GM18520 (cell line): ENCODE measurements around the gene USP14.

Source experiments
- ATAC-seq: cut with Tn5 transposase; IDR thresholded peaks from one replicate; pipeline ENCODE4 v1.9.1; 2021; ENCODE audit not compliant: unreplicated experiment

Gene USP14

DNA sequence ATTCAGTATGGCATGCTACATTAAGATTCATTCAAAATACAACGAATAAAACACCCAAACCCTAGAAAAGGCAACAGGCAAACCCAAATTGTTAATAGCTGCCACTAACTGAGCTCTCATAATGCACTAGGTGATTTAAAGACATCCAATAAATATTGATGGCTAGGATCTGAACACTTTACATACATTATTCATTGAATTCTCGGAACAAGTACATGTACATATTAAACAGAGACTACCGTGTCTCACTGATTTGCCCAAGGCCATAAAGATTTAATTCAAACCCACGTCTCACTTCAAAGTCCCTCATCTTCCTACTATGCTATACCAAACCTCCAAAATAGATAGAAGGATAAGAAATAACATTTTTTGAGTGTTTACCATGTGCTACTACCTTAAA, 67.4 kb downstream of the USP14 start:
- no peak for ATAC-seq

DNA sequence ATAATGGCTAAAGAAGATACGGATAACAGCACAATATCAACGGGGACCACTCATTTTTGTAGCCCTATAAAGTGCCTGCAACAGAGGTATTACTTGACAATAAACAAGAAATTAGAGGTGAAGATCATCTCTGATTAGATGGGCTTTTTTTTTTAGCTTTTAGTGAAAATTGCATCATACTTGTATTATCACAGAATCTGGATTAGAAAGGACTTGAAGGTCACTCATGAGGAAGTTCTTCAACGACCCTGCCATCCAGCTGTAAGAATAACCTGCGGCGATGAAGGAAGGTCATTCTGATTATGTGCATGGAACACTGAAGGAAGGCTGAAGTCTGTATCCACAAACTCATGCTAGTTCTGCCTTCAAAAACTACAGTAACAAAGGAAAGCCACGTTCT, 69.0 kb downstream of the USP14 start:
- ATAC-seq, result no peak

DNA sequence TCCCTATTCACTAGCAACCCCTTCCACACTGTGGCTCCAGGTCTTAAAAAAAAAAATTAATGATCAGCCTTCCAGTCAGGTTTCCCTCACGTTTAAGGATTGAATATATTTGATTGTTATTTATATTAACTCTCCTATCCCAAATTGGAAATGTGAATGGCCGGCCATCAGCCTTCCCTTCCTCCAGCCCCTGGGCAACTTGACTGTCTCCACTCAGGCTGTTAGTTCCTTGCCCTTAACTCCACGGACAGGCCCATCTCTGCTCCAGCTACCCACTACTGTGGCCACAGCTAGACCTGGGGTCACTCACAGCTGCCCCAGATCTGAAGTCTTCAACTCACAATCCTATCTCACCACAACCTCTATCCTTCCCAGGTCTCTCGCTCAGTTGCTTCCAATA, 69.5 kb downstream of the USP14 start:
- no peak for ATAC-seq

DNA sequence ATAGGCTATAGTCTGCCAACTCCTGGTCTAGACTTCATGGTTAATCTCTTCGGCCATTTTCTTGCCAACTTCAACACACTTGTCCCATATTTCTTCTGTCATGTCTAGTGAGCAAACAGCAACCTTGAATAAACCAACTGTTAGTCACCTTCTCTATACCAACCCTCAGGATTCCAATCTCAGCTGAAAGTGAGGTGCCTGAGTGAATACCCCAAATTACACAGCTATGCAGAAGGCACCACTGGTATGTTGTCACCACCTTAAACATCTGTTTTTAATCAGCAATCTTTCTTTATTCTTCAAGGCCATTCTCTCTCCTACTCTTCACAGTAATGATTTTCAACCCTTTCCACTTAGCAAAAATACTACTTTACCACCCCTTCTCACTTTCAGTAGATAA, 70.2 kb downstream of the USP14 start:
- no peak for ATAC-seq

DNA sequence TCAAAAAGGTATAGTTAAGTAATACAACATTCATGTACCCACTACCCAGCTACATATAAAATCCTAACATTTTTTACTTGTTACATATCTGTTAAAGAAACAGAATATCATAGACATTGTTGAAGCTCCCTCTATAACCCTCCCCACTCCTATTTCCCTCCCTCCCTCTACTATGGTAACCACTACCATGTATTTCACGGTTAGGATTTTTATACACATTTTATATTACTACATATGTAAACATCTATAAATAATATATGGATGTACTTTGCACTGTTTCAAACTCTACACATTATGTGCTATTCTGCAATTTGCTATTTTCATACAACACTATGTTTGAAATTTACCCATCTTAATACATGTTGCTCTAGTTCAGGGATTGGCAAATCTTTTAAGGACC, 73.2 kb downstream of the USP14 start:
- no peak for ATAC-seq

DNA sequence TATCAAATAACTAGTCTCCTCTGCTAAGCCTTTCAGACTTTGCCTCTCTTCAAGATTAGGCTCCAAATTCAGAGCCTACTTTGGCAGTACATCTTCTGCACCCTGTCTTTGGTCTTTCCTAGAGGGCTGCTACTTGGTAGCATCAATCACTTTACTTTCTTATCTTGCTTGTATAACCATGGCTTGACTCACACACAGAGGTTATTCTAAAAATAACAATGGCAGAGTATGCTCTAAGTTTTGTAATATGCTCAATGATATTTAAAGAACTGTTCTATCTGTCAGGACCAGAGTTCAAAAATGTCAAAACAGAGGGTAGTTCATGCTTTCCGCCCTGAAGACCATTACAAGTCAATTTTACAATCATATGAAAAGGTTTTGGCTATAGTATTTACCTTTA, 81.8 kb downstream of the USP14 start:
- no peak for ATAC-seq

DNA sequence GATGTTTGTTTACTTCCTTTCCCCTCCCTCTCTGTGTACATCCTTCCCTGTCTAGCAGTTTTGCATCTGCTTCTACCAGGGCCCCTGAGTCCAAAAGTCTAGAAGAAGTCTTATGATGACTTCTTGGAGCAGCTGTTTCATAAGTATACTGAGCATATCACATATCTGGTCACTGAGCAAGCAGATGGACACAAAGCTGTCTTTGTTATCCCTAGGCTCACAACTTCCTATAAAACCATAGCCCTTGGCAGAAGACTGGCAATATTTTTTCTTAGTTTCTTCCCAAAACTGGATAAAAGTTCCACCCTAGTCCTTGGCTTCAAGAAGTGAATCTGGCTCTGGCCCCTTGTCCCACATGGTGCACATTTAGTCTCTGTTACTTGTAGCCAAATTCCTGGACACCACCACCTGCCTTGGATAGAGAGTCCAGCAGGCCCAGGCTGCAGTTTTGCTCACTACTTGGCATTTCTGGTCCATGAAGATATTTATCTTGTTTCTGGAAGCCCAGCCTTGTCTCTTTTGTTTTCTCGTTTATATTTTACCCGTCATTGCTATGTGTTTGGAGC, 87.0 kb downstream of the USP14 start:
- ATAC-seq, result no peak

DNA sequence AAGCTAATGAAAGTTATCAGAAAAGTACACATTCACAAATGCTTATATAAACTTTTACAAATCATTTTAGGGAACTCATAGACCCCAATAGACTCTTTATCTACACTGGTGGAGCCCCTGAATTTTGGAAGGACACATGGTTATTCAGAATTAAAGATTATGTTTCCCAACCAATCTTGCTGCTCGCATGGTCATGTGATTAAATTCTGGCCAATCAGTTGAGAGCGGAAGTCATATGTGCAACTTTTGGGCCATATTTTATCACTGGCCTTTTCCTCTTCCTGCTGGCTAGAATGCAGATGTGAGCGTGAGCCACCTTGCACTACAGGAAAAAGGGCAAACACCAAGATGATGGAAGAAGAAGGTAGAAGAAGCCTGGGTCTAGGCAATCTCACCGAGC, 89.7 kb downstream of the USP14 start:
- no peak for ATAC-seq

DNA sequence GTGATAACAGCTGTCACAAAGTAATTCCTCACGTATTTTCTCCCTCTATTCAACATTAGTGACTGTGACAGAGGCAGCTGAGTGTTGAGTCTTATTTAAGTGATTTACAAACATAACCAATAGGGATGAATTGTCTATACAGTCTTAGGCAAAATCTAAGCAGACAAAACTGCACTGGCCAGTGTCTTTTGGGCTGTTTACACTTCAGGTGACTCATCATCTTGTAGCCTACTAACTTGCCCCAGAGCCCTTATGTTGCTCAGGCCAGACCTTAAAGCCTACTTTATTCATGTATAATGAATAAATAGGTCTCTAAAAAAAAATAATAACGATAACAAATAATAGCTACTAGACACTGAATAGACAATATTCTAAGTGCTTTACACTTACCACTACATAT, 92.3 kb downstream of the USP14 start:
- ATAC-seq, result no peak

DNA sequence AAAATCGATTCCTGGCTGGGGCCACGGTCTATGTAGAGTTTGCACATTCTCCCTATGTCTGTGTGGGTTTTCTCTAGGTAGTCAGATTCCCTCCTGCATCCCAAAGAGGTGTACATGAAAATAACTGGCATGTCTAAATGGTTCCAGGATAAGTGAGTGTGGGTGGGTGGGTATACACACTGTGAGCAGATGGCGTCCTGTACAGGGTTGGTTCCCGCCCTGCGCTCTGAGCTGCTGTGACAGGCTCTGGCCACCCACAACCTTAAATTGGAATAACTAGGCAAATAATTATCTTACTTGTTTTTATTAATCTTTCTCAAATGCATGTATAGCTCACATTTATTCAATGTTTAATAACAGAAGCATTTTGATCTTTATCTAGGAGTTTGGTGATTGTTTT, 93.2 kb downstream of the USP14 start:
- no peak for ATAC-seq

DNA sequence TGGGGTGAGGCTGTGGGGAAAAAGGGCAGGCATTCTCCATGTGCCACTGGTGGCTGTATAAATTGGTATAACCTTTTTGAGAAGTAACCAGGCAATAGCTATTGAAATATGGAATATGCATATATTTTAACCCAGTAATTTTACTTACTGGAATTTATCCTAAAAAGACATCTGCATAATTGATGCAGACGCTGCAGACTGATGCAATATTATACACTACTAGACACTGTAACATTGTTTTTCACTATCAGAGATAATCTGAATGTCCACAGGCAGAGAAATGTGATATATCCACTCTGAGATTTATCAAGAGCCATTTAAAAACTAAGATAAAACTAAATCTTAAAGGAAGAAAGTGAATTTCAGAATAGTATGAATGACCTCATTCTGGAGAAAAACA, 94.8 kb downstream of the USP14 start:
- ATAC-seq, result no peak

DNA sequence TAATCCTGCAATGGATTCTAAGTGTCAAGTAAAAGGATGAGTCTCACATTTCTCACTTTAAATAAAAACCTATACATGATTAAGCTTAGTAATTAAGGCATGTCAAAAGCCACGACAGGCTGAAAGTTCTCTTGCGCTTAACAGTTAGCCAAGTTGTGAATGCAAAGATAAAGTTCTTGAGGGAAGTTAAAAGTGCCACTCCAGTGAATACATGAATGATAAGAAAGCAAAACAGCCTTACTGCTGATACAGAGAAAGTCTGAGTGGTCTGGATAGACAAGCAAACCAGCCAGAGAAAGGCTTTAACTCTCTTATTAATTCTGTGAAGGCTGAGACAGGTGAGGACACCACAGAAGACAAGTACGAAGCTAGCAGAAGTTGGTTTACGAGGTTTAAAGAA, 96.8 kb downstream of the USP14 start:
- ATAC-seq, result no peak

DNA sequence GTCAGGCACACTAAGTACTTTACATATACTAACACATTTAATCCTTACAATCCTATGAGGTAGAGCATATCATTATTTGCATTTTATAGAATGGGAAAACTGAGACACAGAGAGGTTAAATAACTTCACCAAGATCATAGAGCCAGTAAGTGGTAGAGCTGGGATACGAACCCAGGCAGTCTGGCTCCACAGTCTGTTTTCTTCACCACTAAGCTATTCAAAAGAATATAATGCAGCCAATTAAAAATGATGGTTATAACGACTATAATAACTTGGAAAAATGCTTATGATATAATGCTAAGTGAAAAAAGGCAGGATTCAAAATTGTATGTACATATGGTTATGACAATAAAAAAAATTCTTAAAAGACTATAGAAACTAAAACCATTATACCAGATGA, 102.2 kb downstream of the USP14 start:
- ATAC-seq, result no peak

DNA sequence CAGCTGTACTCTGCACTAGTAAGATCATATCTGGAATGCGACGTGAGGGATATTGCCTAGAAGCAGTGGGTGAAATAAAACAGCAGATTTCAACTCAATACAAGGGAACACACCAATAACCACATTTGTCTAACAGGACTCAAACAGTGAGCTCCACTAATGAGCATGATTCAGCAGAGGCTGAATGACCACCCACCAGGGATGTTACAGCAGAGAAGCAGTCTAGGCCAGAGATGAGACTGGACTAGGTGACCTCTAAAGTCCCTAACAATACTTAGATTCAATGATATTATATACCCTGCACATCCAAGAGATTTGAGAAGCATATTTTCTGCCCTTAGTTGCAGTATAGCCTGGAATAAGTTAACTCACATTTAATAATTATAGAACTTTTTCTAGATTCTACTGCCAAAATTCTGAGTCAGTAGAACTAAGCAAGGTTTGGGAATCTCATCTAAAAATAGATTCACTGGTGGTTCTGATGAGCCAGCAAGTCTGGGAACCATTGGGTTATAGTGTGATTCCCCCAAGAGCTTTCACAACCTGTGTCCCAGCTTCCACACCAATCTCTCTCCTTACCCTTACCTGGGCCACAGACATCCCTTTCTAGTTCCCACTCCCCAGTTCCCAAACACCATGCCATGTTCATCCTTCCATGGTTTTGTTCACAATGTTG, 103.2 kb downstream of the USP14 start:
- ATAC-seq, result no peak
